GM23338 (cell line): ENCODE measurements around the gene PIK3AP1. TPM values are rescaled to one million over a fixed set of nuclear protein-coding genes. Genes with fewer than 3 reads are reported as not detected.

ENCODE experiments used
- ATAC-seq: fragments of 200-7000 bp; cut with Tn5 transposase; 3 replicates; pipeline ENCODE4 v1.9.1; 2020
- DNase-seq: peaks from one replicate; pipeline ENCODE4 v3.0.0-alpha.2; 2015; ENCODE audit warnings: low spot score
- H2AFZ ChIP-seq: fragments of 200-600 bp; sonication (generic); 2 replicates; pipeline ENCODE4 v1.8.0; 2016; ENCODE audit warnings: antibody characterized with exemption, mild to moderate bottlenecking, moderate library complexity
- H3F3A ChIP-seq: fragments of 200-600 bp; sonication (generic); replicated peaks from 2 replicates; pipeline ENCODE4 v1.8.0; 2017; ENCODE audit warnings: antibody characterized with exemption, mixed run types, low read depth
- H3K27ac ChIP-seq: fragments of 200-600 bp; sonication (generic); 2 replicates; pipeline ENCODE4 v1.6.1; 2016; ENCODE audit warnings: low read depth
- H3K27me3 ChIP-seq: fragments of 200-600 bp; sonication (generic); 2 replicates; pipeline ENCODE4 v1.8.0; 2016; ENCODE audit warnings: mild to moderate bottlenecking, mixed run types, moderate library complexity; ENCODE audit not compliant: insufficient read depth
- H3K36me3 ChIP-seq: fragments of 200-600 bp; sonication (generic); 2 replicates; pipeline ENCODE4 v1.8.0; 2016; ENCODE audit warnings: mild to moderate bottlenecking; ENCODE audit not compliant: insufficient read depth
- H3K4me1 ChIP-seq: fragments of 200-600 bp; sonication (generic); 2 replicates; pipeline ENCODE4 v1.8.0; 2016; ENCODE audit warnings: mild to moderate bottlenecking, moderate library complexity; ENCODE audit not compliant: insufficient read depth
- H3K4me2 ChIP-seq: fragments of 200-600 bp; sonication (generic); 2 replicates; pipeline ENCODE4 v1.7.1; 2017; ENCODE audit warnings: mixed run types
- H3K4me3 ChIP-seq: fragments of 200-600 bp; sonication (generic); 2 replicates; pipeline ENCODE4 v1.6.1; 2016; ENCODE audit warnings: mixed run types
- H3K79me2 ChIP-seq: fragments of 200-600 bp; sonication (generic); replicated peaks from 2 replicates; pipeline ENCODE4 v1.8.0; 2017; ENCODE audit warnings: mild to moderate bottlenecking; ENCODE audit not compliant: insufficient read depth
- H3K9me2 ChIP-seq: fragments of 200-600 bp; sonication (generic); 2 replicates; pipeline ENCODE4 v1.8.0; 2017; ENCODE audit not compliant: insufficient read depth
- H4K20me1 ChIP-seq: fragments of 200-600 bp; sonication (generic); replicated peaks from 2 replicates; pipeline ENCODE4 v1.8.0; 2017; ENCODE audit warnings: mild to moderate bottlenecking; ENCODE audit not compliant: insufficient read depth
- H3K27ac Mint-ChIP-seq: 2 replicates; pipeline ENCODE4 v1.8.0; 2020; ENCODE audit warnings: inconsistent platforms, mild to moderate bottlenecking, moderate library complexity, mixed read lengths
- H3K27me3 Mint-ChIP-seq: 3 replicates; pipeline ENCODE4 v1.8.0; 2022; ENCODE audit warnings: low read depth, mild to moderate bottlenecking, moderate library complexity, mixed read lengths, inconsistent platforms; ENCODE audit not compliant: insufficient read depth, poor library complexity
- H3K36me3 Mint-ChIP-seq: 3 replicates; pipeline ENCODE4 v1.8.0; 2021; ENCODE audit warnings: low read depth, mild to moderate bottlenecking, inconsistent platforms, moderate library complexity, mixed read lengths
- H3K4me1 Mint-ChIP-seq: 3 replicates; pipeline ENCODE4 v1.8.0; 2020; ENCODE audit warnings: mild to moderate bottlenecking, inconsistent platforms, mixed read lengths
- H3K4me3 Mint-ChIP-seq: 3 replicates; pipeline ENCODE4 v1.8.0; 2021; ENCODE audit warnings: moderate library complexity, mild to moderate bottlenecking, inconsistent platforms, mixed read lengths
- H3K9me3 Mint-ChIP-seq: 3 replicates; pipeline ENCODE4 v1.8.0; 2020; ENCODE audit warnings: moderate library complexity, mild to moderate bottlenecking, inconsistent platforms, mixed read lengths
- CREB1 ChIP-seq: fragments of 250-450 bp; sonication (Bioruptor Pico); IDR thresholded peaks from 2 replicates; pipeline ENCODE4 v1.5.0; 2020; ENCODE audit warnings: low read depth, mild to moderate bottlenecking, moderate library complexity
- ETS1 ChIP-seq: IDR thresholded peaks from 2 replicates; pipeline ENCODE4 v1.6.1; 2016; ENCODE audit warnings: antibody characterized with exemption
- EZH2phosphoT487 ChIP-seq: fragments of 200-600 bp; sonication (generic); IDR thresholded peaks from one replicate; pipeline ENCODE4 v1.8.1; 2018; ENCODE audit warnings: antibody characterized with exemption; ENCODE audit not compliant: unreplicated experiment
- JUNB ChIP-seq: IDR thresholded peaks from one replicate; pipeline ENCODE4 v1.6.1; 2016; ENCODE audit warnings: antibody characterized with exemption; ENCODE audit not compliant: unreplicated experiment
- NANOG ChIP-seq: IDR thresholded peaks from 2 replicates; pipeline ENCODE4 v1.6.1; 2016; ENCODE audit warnings: antibody characterized with exemption, borderline replicate concordance
- STAT1 ChIP-seq: IDR thresholded peaks from one replicate; pipeline ENCODE4 v1.6.1; 2016; ENCODE audit warnings: antibody characterized with exemption; ENCODE audit not compliant: unreplicated experiment
- ZNF331 ChIP-seq: fragments of 250-450 bp; sonication (Bioruptor Pico); IDR thresholded peaks from 2 replicates; pipeline ENCODE4 v1.5.0; 2020; ENCODE audit warnings: low read depth, mild to moderate bottlenecking, moderate library complexity
- ZNF462 ChIP-seq: fragments of 250-450 bp; sonication (Bioruptor Pico); IDR thresholded peaks from 2 replicates; pipeline ENCODE4 v1.5.0; 2020; ENCODE audit warnings: mild to moderate bottlenecking, moderate library complexity
- polyA plus RNA-seq: library from polyadenylated mRNA; unstranded; fragments of >200 nt; fragmentation: Nextera tagmentation; extraction: Ambion mirVana; gene quantifications from 2 replicates; pipeline ENCODE4 v1.2.1, GENCODE V29; 2016
- total RNA-seq: library from RNA; depleted of rRNA; stranded (reverse); fragments of >200 nt; shearing (Covaris generic); gene quantifications from 2 replicates; pipeline ENCODE4 v1.2.3, GENCODE V29; 2014

PIK3AP1 gene
- total and polyA plus RNA-seq, 2 experiments from 2014 or later, result 0.65 to 2.3 TPM

GRCh38 chr10:96695366-96695765, 24.9 kb downstream of the PIK3AP1 start:
- no peak overlapping the region for H3K4me3 Mint-ChIP-seq
- no peak overlapping the region for H3K27ac Mint-ChIP-seq
- H3K9me3 Mint-ChIP-seq, result no peaks in the 10 kb centered on the region
- peaks cover 3% of the 10 kb centered on the region; the same call in 1 of the 3 replicates for H3K36me3 Mint-ChIP-seq
- H3K4me3 ChIP-seq, result no peak overlapping the region
- ATAC-seq (no peak), DNase-seq (no peak)
- H4K20me1 ChIP-seq, result no peaks in the 10 kb centered on the region
- no peaks in the 10 kb centered on the region for H3F3A ChIP-seq
- H3K36me3 ChIP-seq, result no peaks in the 10 kb centered on the region
- no peak for TF ChIP-seq STAT1
- H3K4me1 ChIP-seq, result peaks cover 6% of the 10 kb centered on the region; the same call in 1 of the 2 replicates
- H3K4me1 Mint-ChIP-seq, result peaks cover 13% of the 10 kb centered on the region
- no peaks in the 10 kb centered on the region for H3K27me3 ChIP-seq
- H3K9me2 ChIP-seq, result no peaks in the 10 kb centered on the region
- H3K79me2 ChIP-seq, result no peaks in the 10 kb centered on the region
- H2AFZ ChIP-seq, result no peak overlapping the region
- H3K4me2 ChIP-seq, result no peak overlapping the region
- no peaks in the 10 kb centered on the region for H3K27me3 Mint-ChIP-seq
- H3K27ac ChIP-seq, result no peak overlapping the region

GRCh38 chr10:96693431-96693830, 26.9 kb downstream of the PIK3AP1 start:
- H3F3A ChIP-seq, result no peaks in the 10 kb centered on the region
- no peaks in the 10 kb centered on the region for H3K79me2 ChIP-seq
- H3K27me3 Mint-ChIP-seq, result peaks cover 3% of the 10 kb centered on the region
- no peak for TF ChIP-seq STAT1
- H3K27me3 ChIP-seq, result no peaks in the 10 kb centered on the region
- no peak for DNase-seq
- H3K9me2 ChIP-seq, result no peaks in the 10 kb centered on the region
- no peaks in the 10 kb centered on the region for H4K20me1 ChIP-seq
- ATAC-seq, result no peak
- H3K4me3 Mint-ChIP-seq, result no peak overlapping the region
- no peak overlapping the region for H3K4me2 ChIP-seq
- H3K4me1 Mint-ChIP-seq, result peaks cover 12% of the 10 kb centered on the region
- no peaks in the 10 kb centered on the region for H3K36me3 ChIP-seq
- H3K4me3 ChIP-seq, result no peak overlapping the region
- H3K36me3 Mint-ChIP-seq, result peaks cover 3% of the 10 kb centered on the region; the same call in 1 of the 3 replicates
- H3K27ac Mint-ChIP-seq, result no peak overlapping the region
- no peak overlapping the region for H3K27ac ChIP-seq
- H3K4me1 ChIP-seq, result peaks cover 6% of the 10 kb centered on the region; the same call in 1 of the 2 replicates
- H2AFZ ChIP-seq, result no peak overlapping the region
- no peaks in the 10 kb centered on the region for H3K9me3 Mint-ChIP-seq

- H3K36me3 ChIP-seq, result no peaks in the 10 kb centered on the region
- no peaks in the 10 kb centered on the region for H3K9me2 ChIP-seq
- Mint-ChIP-seq H3K9me3 (no peaks in the 10 kb centered on the region), H3K27ac (no peak overlapping the region), H3K4me1 (peaks cover 12% of the 10 kb centered on the region), H3K36me3 (peaks cover 3% of the 10 kb centered on the region; the same call in 1 of the 3 replicates), H3K27me3 (peaks cover 3% of the 10 kb centered on the region), H3K4me3 (no peak overlapping the region)
- DNase-seq (no peak), ATAC-seq (no peak)
- no peaks in the 10 kb centered on the region for H3F3A ChIP-seq
- no peaks in the 10 kb centered on the region for H4K20me1 ChIP-seq
- H3K27me3 ChIP-seq, result no peaks in the 10 kb centered on the region
- H3K27ac ChIP-seq, result no peak overlapping the region
- no peak overlapping the region for H3K4me3 ChIP-seq
- peaks cover 6% of the 10 kb centered on the region; the same call in 1 of the 2 replicates for H3K4me1 ChIP-seq
- H3K79me2 ChIP-seq, result no peaks in the 10 kb centered on the region
- no peak overlapping the region for H3K4me2 ChIP-seq
- H2AFZ ChIP-seq, result no peak overlapping the region
- TF ChIP-seq JUNB (no peak), ZNF331 (no peak), NANOG (no peak), STAT1 (no peak), EZH2phosphoT487 (no peak), ZNF462 (CRISPR knock-in tag) (no peak), CREB1 (CRISPR knock-in tag) (no peak), ETS1 (no peak)
Measured at GRCh38 chr10:96692427-96692826, 27.9 kb downstream of the PIK3AP1 start.
